HCT116 (cell line): ENCODE measurements around the gene OSER1. TPM values are rescaled to one million over a fixed set of nuclear protein-coding genes. Genes with fewer than 3 reads are reported as not detected.

Source experiments
- ATAC-seq: fragments of 200-7000 bp; cut with Tn5 transposase; 2 replicates; pipeline ENCODE4 v1.9.1; 2020; ENCODE audit warnings: mild to moderate bottlenecking, moderate library complexity
- BruUV-seq: library from RNA; stranded (reverse); fragments of 400-500 nt; replicated peaks from 2 replicates; lab custom pipeline; 2021; lab: Mats Ljungman, UMichigan
- CTCF ChIA-PET: fragments of 300-600 bp; sonication (Branson Sonifier 250); formaldehyde crosslinking; loops from one replicate; lab custom pipeline; 2021; ENCODE audit warnings: antibody characterized with exemption; lab: Charles Lee
- POLR2A ChIA-PET: fragments of 300-600, 350-600 bp; sonication (Branson Sonifier 250); formaldehyde crosslinking; loops from one replicate; lab custom pipeline; 2021; ENCODE audit warnings: antibody characterized with exemption; lab: Charles Lee
- RAD21 ChIA-PET, 2 experiments: fragments of 300-600 bp; sonication (Branson Sonifier 250); formaldehyde crosslinking; loops; one replicate each; lab custom pipeline; 2023; ENCODE audit warnings: low total read pairs in 2 of 2; ENCODE audit not compliant: uncharacterized antibody in 2 of 2, unreplicated experiment in 2 of 2, low non-redundant PET in 1 of 2; lab: Charles Lee
- DNase-seq: peaks from one replicate; pipeline ENCODE4 v3.0.0-alpha.2; 2010; ENCODE audit warnings: low read depth, low spot score
- H2AFZ ChIP-seq: fragments of 200-600 bp; shearing (Covaris generic), sonication (generic); 2 replicates; pipeline ENCODE4 v1.6.1; 2017; ENCODE audit warnings: low read depth, mixed run types, mixed read lengths, antibody characterized with exemption, low read length; ENCODE audit not compliant: poor library complexity, severe bottlenecking
- H3K27ac ChIP-seq: 2 replicates; pipeline ENCODE4 v1.5.1; 2012; ENCODE audit warnings: low read depth, low read length
- H3K27me3 ChIP-seq: fragments of 200-600 bp; sonication (generic); 2 replicates; pipeline ENCODE4 v1.6.1; 2016; ENCODE audit warnings: mixed run types, low read length, mixed read lengths; ENCODE audit not compliant: insufficient read depth
- H3K36me3 ChIP-seq, 2 experiments: fragments of 200-500 bp in 1 of 2; fragments of 200-600 bp in 1 of 2; sonication (Bioruptor generic) in 1 of 2; sonication (generic) in 1 of 2; 2 replicates each; pipeline versions ENCODE4 v1.5.1 to v1.6.1; 2014 to 2016; ENCODE audit warnings: low read length in 2 of 2, inconsistent platforms in 1 of 2, mixed read lengths in 1 of 2, mixed run types in 1 of 2; ENCODE audit not compliant: insufficient read depth in 2 of 2, control insufficient read depth in 1 of 2
- H3K4me1 ChIP-seq, 2 experiments: fragments of 200-600 bp in 1 of 2; sonication (generic) in 1 of 2; 2 replicates each; pipeline versions ENCODE4 v1.5.1 to v1.6.1; 2012 to 2017; ENCODE audit warnings: low read length in 2 of 2, inconsistent platforms in 1 of 2, mild to moderate bottlenecking in 1 of 2, mixed read lengths in 1 of 2, mixed run types in 1 of 2, moderate library complexity in 1 of 2; ENCODE audit not compliant: insufficient read depth in 2 of 2, control insufficient read depth in 1 of 2
- H3K4me2 ChIP-seq: fragments of 200-600 bp; sonication (generic); 2 replicates; pipeline ENCODE4 v1.6.1; 2017; ENCODE audit warnings: mixed run types, low read length, mixed read lengths
- H3K4me3 ChIP-seq, 2 experiments: fragments of 200-600 bp in 1 of 2; sonication (generic) in 1 of 2; replicated peaks in 1 of 2; 2 replicates each; pipeline ENCODE4 v1.5.1; 2011 to 2016; ENCODE audit warnings: low read length in 2 of 2, control low read depth in 1 of 2, low read depth in 1 of 2, mild to moderate bottlenecking in 1 of 2, mixed read lengths in 1 of 2, mixed run types in 1 of 2
- H3K79me2 ChIP-seq: fragments of 200-600 bp; sonication (generic); 2 replicates; pipeline ENCODE4 v1.6.1; 2017; ENCODE audit warnings: mild to moderate bottlenecking, mixed run types, low read length, moderate library complexity, mixed read lengths; ENCODE audit not compliant: insufficient read depth
- H3K9ac ChIP-seq: fragments of 200-600 bp; sonication (generic); 2 replicates; pipeline ENCODE4 v1.6.1; 2016; ENCODE audit warnings: low read length, mixed read lengths
- H3K9me2 ChIP-seq: fragments of 200-600 bp; sonication (generic), shearing (Covaris generic); 2 replicates; pipeline ENCODE4 v1.6.1; 2017; ENCODE audit warnings: mixed run types, mild to moderate bottlenecking, moderate library complexity; ENCODE audit not compliant: insufficient read depth
- H3K9me3 ChIP-seq, 2 experiments: fragments of 200-500 bp in 1 of 2; fragments of 200-600 bp in 1 of 2; sonication (Bioruptor generic) in 1 of 2; sonication (generic) in 1 of 2; 2 replicates each; pipeline ENCODE4 v1.6.1; 2014 to 2017; ENCODE audit warnings: low read length in 2 of 2, mixed read lengths in 2 of 2, inconsistent platforms in 1 of 2, low read depth in 1 of 2, mild to moderate bottlenecking in 1 of 2, mixed run types in 1 of 2, moderate library complexity in 1 of 2; ENCODE audit not compliant: control insufficient read depth in 1 of 2, insufficient read depth in 1 of 2
- H4K20me1 ChIP-seq: fragments of 200-600 bp; sonication (generic), shearing (Covaris generic); 2 replicates; pipeline ENCODE4 v1.6.1; 2017; ENCODE audit warnings: mixed run types, mild to moderate bottlenecking, moderate library complexity; ENCODE audit not compliant: insufficient read depth
- CBX3 ChIP-seq: IDR thresholded peaks from 2 replicates; pipeline ENCODE4 v1.6.1; 2012; ENCODE audit warnings: low read depth
- CEBPB ChIP-seq: IDR thresholded peaks from 2 replicates; pipeline ENCODE4 v1.6.1; 2012; ENCODE audit warnings: low read depth
- EGR1 ChIP-seq: IDR thresholded peaks from 2 replicates; pipeline ENCODE4 v1.6.1; 2012; ENCODE audit warnings: low read depth
- EZH2 ChIP-seq: fragments of 200-600 bp; sonication (generic); IDR thresholded peaks from 2 replicates; pipeline ENCODE4 v1.6.1; 2017; ENCODE audit warnings: antibody characterized with exemption, mixed run types
- FOSL1 ChIP-seq: IDR thresholded peaks from 2 replicates; pipeline ENCODE4 v1.6.1; 2012; ENCODE audit warnings: low read depth
- JUND ChIP-seq: IDR thresholded peaks from 2 replicates; pipeline ENCODE4 v1.6.1; 2012
- POLR2A ChIP-seq: IDR thresholded peaks from 2 replicates; pipeline ENCODE4 v1.7.0; 2011; ENCODE audit warnings: borderline replicate concordance; ENCODE audit not compliant: insufficient read depth, insufficient read length; ENCODE audit errors: extremely low read depth
- POLR2AphosphoS5 ChIP-seq: IDR thresholded peaks from 2 replicates; pipeline ENCODE4 v1.6.1; 2011; ENCODE audit warnings: mild to moderate bottlenecking, low read depth, low read length, moderate library complexity
- REST ChIP-seq: IDR thresholded peaks from 2 replicates; pipeline ENCODE4 v1.6.1; 2012; ENCODE audit warnings: low read depth
- SIN3A ChIP-seq: IDR thresholded peaks from 2 replicates; pipeline ENCODE4 v1.6.1; 2012; ENCODE audit warnings: low read depth
- TCF7L2 ChIP-seq: IDR thresholded peaks from 2 replicates; pipeline ENCODE4 v1.7.0; 2011; ENCODE audit warnings: borderline replicate concordance, inconsistent platforms; ENCODE audit not compliant: insufficient read depth, insufficient read length; ENCODE audit errors: extremely low read depth
- YY1 ChIP-seq: IDR thresholded peaks from 2 replicates; pipeline ENCODE4 v1.6.1; 2011; ENCODE audit warnings: low read length, low read depth, moderate library complexity, mild to moderate bottlenecking; ENCODE audit not compliant: insufficient replicate concordance; ENCODE audit errors: extremely low read depth
- ZBTB33 ChIP-seq: IDR thresholded peaks from 2 replicates; pipeline ENCODE4 v1.6.1; 2011; ENCODE audit warnings: mild to moderate bottlenecking, low read length, moderate library complexity; ENCODE audit not compliant: insufficient replicate concordance; ENCODE audit errors: extremely low read depth
- ZFX ChIP-seq: fragments of 450-650 bp; IDR thresholded peaks from 2 replicates; pipeline ENCODE4 v1.6.1; 2017
- intact Hi-C: fragments of 100-400 bp; cut with micrococcal nuclease; formaldehyde crosslinking; loops from 2 replicates; pipeline ENCODE4 v1.10.0; 2022
- total RNA-seq: library from RNA; stranded (reverse); gene quantifications from one replicate; pipeline ENCODE4 v1.2.1, GENCODE V29; 2021; ENCODE audit not compliant: unreplicated experiment

Gene OSER1
- total RNA-seq, 1 experiment from 2014 or later, result 28.4 TPM

GRCh38 chr20:44222027-44222426, 11.5 kb upstream of the OSER1 start:
- TF ChIP-seq EGR1, result no peak
- no peak for TF ChIP-seq JUND
- no peak for TF ChIP-seq POLR2A
- TF ChIP-seq YY1, result no peak
- TF ChIP-seq FOSL1, result no peak
- TF ChIP-seq ZBTB33, result no peak
- TF ChIP-seq TCF7L2, result no peak
- TF ChIP-seq POLR2AphosphoS5, result no peak
- no peak for TF ChIP-seq CBX3
- TF ChIP-seq EZH2, result no peak
- no peak for TF ChIP-seq ZFX
- no peak for TF ChIP-seq SIN3A
- TF ChIP-seq CEBPB, result no peak
- TF ChIP-seq REST, result no peak
- H3K9me3 ChIP-seq, result no peaks in the 10 kb centered on the region
- no peaks in the 10 kb centered on the region for H3K36me3 ChIP-seq
- H3K4me3 ChIP-seq, result no peak overlapping the region
- no TSS peak for BruUV-seq
- DNase-seq, result no peak
- H3K27ac ChIP-seq, result no peak overlapping the region
- ChIA-PET POLR2A (no interaction called here), RAD21 (no interaction called here), CTCF (no interaction called here)
- no peaks in the 10 kb centered on the region for H3K79me2 ChIP-seq
- no peak overlapping the region for H3K4me2 ChIP-seq
- intact Hi-C loops, result no loop called here
- H3K27me3 ChIP-seq, result no peaks in the 10 kb centered on the region
- H4K20me1 ChIP-seq, result no peaks in the 10 kb centered on the region
- no peaks in the 10 kb centered on the region; a peak in 1 of 4 replicates for H3K4me1 ChIP-seq
- ATAC-seq, result no peak
- H3K9ac ChIP-seq, result no peak overlapping the region
- no peaks in the 10 kb centered on the region for H3K9me2 ChIP-seq
- H2AFZ ChIP-seq, result no peak overlapping the region
